Endothelial cell of umbilical vein (primary cell): ENCODE measurements around the gene KL. TPM values are rescaled to one million over a fixed set of nuclear protein-coding genes. Genes with fewer than 3 reads are reported as not detected.

Experiments used
- BruUV-seq: library from RNA; stranded (reverse); fragments of 400-500 nt; replicated peaks from 2 replicates; lab custom pipeline; 2021; lab: Mats Ljungman, UMichigan
- CTCF ChIA-PET: fragments of 300-600, 350-600 bp; sonication (Branson Sonifier 250); formaldehyde crosslinking; loops from one replicate; lab custom pipeline; 2021; ENCODE audit warnings: antibody characterized with exemption, inconsistent platforms; lab: Charles Lee
- POLR2A ChIA-PET: fragments of 300-600, 350-600 bp; sonication (Branson Sonifier 250); formaldehyde crosslinking; loops from one replicate; lab custom pipeline; 2021; ENCODE audit warnings: antibody characterized with exemption, inconsistent platforms; lab: Charles Lee
- DNase-seq: peaks from one replicate; pipeline ENCODE4 v3.0.0-alpha.2; 2011; ENCODE audit warnings: low read depth, low spot score
- FAIRE-seq: peaks from 2 replicates; lab custom pipeline; 2011; peaks lifted over from hg19 to GRCh38; lab: Jason Lieb, UNC
- H2AFZ ChIP-seq: 2 replicates; pipeline ENCODE4 v1.6.0; 2012; ENCODE audit warnings: low read depth, low read length, control low read depth, inconsistent platforms
- H3K27ac ChIP-seq: 2 replicates; pipeline ENCODE4 v1.5.1; 2011; ENCODE audit warnings: low read depth, mild to moderate bottlenecking, control low read depth, low read length, moderate library complexity; ENCODE audit not compliant: insufficient read depth
- H3K27me3 ChIP-seq, 2 experiments: 2 replicates each; pipeline versions ENCODE4 v1.6.0 to v1.6.1; 2011; ENCODE audit warnings: low read length in 2 of 2, mixed read lengths in 1 of 2; ENCODE audit not compliant: control insufficient read depth in 2 of 2, insufficient read depth in 2 of 2
- H3K36me3 ChIP-seq, 2 experiments: 2 replicates in 1 of 2; 3 replicates in 1 of 2; pipeline ENCODE4 v1.5.1; 2011; ENCODE audit warnings: low read length in 2 of 2, mild to moderate bottlenecking in 1 of 2, moderate library complexity in 1 of 2; ENCODE audit not compliant: control insufficient read depth in 2 of 2, insufficient read depth in 2 of 2; ENCODE audit errors: extremely low read depth in 1 of 2
- H3K4me1 ChIP-seq: 3 replicates; pipeline ENCODE4 v1.5.1; 2011; ENCODE audit warnings: mild to moderate bottlenecking, low read length; ENCODE audit not compliant: control insufficient read depth, insufficient read depth; ENCODE audit errors: extremely low read depth
- H3K4me2 ChIP-seq: 2 replicates; pipeline ENCODE4 v1.6.1; 2011; ENCODE audit warnings: low read length, control low read depth, mixed read lengths; ENCODE audit not compliant: insufficient read depth
- H3K4me3 ChIP-seq, 3 experiments: fragments of 200-600 bp in 1 of 3; sonication (generic), shearing (Covaris generic) in 1 of 3; replicated peaks in 1 of 3; 2 replicates each; pipeline ENCODE4 v1.5.1; 2011 to 2016; ENCODE audit warnings: control low read depth in 3 of 3, low read length in 3 of 3, mild to moderate bottlenecking in 2 of 3, inconsistent platforms in 1 of 3, low read depth in 1 of 3, moderate library complexity in 1 of 3; ENCODE audit not compliant: insufficient read depth in 1 of 3
- H3K79me2 ChIP-seq: 2 replicates; pipeline ENCODE4 v1.6.0; 2012; ENCODE audit warnings: low read length, inconsistent platforms; ENCODE audit not compliant: control insufficient read depth, insufficient read depth
- H3K9ac ChIP-seq: replicated peaks from 2 replicates; pipeline ENCODE3; 2011; ENCODE audit warnings: low read length, control low read depth; ENCODE audit not compliant: insufficient read depth; ENCODE audit errors: extremely low read depth
- H3K9me1 ChIP-seq: replicated peaks from 3 replicates; pipeline ENCODE4 v1.6.0; 2011; ENCODE audit warnings: mild to moderate bottlenecking, low read length; ENCODE audit not compliant: control insufficient read depth, insufficient read depth; ENCODE audit errors: extremely low read depth
- H3K9me3 ChIP-seq: replicated peaks from 2 replicates; pipeline ENCODE4 v1.5.1; 2012; ENCODE audit warnings: low read length, inconsistent platforms; ENCODE audit not compliant: control insufficient read depth, insufficient read depth
- H4K20me1 ChIP-seq: replicated peaks from 2 replicates; pipeline ENCODE3; 2011; ENCODE audit warnings: mild to moderate bottlenecking, low read length; ENCODE audit not compliant: control insufficient read depth, insufficient read depth; ENCODE audit errors: extremely low read depth
- EZH2 ChIP-seq: IDR thresholded peaks from 2 replicates; pipeline ENCODE4 v1.6.1; 2012; ENCODE audit warnings: borderline replicate concordance, low read depth, mild to moderate bottlenecking, moderate library complexity, low read length, inconsistent platforms; ENCODE audit not compliant: severe bottlenecking
- FOS ChIP-seq: IDR thresholded peaks from 2 replicates; pipeline ENCODE4 v1.6.1; 2011; ENCODE audit warnings: mild to moderate bottlenecking, low read length, moderate library complexity, borderline replicate concordance; ENCODE audit not compliant: insufficient read depth
- GATA2 ChIP-seq: IDR thresholded peaks from 2 replicates; pipeline ENCODE4 v1.7.0; 2011; ENCODE audit warnings: low read depth, mild to moderate bottlenecking, moderate library complexity, mixed read lengths, low read length; ENCODE audit not compliant: insufficient read length, insufficient read depth
- JUN ChIP-seq: IDR thresholded peaks from 2 replicates; pipeline ENCODE4 v1.6.1; 2011; ENCODE audit warnings: borderline replicate concordance, low read depth; ENCODE audit not compliant: insufficient read length, insufficient read depth
- MYC ChIP-seq: IDR thresholded peaks from one replicate; pipeline ENCODE4 v1.6.1; 2011; ENCODE audit warnings: mild to moderate bottlenecking, low read depth, low read length
- POLR2A ChIP-seq: IDR thresholded peaks from 2 replicates; pipeline ENCODE4 v1.6.1; 2012; ENCODE audit warnings: low read depth, mild to moderate bottlenecking, control low read depth, low read length
- POLR2AphosphoS5 ChIP-seq: IDR thresholded peaks from 2 replicates; pipeline ENCODE4 v1.6.1; 2012; ENCODE audit warnings: low read depth, mild to moderate bottlenecking, control low read depth, low read length, moderate library complexity; ENCODE audit not compliant: insufficient read depth
- dilution Hi-C: fragments of 300-500 bp; cut with MboI; formaldehyde crosslinking; loops from one replicate; pipeline ENCODE4 v1.15.0; 2019; ENCODE audit warnings: low sequenced_read_pairs; ENCODE audit not compliant: extremely low pct_ligation_motif_present
- intact Hi-C: fragments of 100-400 bp; cut with micrococcal nuclease; formaldehyde crosslinking; loops from one replicate; pipeline ENCODE4 v1.10.0; 2022
- polyA plus RNA-seq, 4 experiments: library from polyadenylated mRNA; depleted of rRNA in 3 of 4; stranded (reverse) in 3 of 4; unstranded in 1 of 4; fragments of >200 nt; gene quantifications; 2 replicates each; pipeline versions ENCODE4 v1.2.1 to v1.2.3, GENCODE V29; 2011 to 2012; ENCODE audit warnings: missing spikeins in 1 of 4
- total RNA-seq: library from RNA; stranded (reverse); gene quantifications from 2 replicates; pipeline ENCODE4 v1.2.3, GENCODE V29; 2021
- TF ChIP-seq, protein P1 (sequence below): IDR thresholded peaks from 2 replicates; pipeline ENCODE4 v1.6.1; 2011; ENCODE audit not compliant: insufficient read depth, insufficient read length
- TF ChIP-seq, protein P2 (sequence below), 2 donors: IDR thresholded peaks; 1 replicate in 1 of 2; 2 replicates in 1 of 2; pipeline ENCODE4 v1.5.1; 2011; ENCODE audit warnings: low read length in 2 of 2, mild to moderate bottlenecking in 2 of 2, moderate library complexity in 2 of 2, control low read depth in 1 of 2, inconsistent platforms in 1 of 2, low read depth in 1 of 2; ENCODE audit not compliant: insufficient read depth in 1 of 2; ENCODE audit errors: extremely low read depth in 1 of 2

KL gene
- total and polyA plus RNA-seq, 2 donors (not counting 3 experiments of a cell fraction or from before 2014, with no cell fraction given), result 0.01 to 0.07 TPM

DNA sequence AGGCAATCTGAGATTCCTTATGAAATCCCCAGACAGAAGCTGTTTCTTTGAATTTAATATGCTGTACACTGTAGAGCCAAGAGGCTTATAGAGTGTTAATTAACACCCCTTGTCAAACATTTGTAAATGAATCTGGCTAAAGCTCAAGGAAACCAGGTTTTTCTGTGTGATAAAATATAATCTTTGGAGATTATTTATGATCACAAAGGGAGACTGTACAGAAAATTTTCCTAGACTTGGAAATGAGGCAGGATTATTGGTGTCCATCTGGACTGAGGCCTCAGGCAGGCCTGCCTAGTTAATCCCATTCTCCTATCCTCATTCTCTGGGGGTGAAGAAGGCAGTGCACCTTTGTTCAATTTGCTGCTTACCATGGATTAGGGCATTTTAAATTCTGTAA is 17.8 kb downstream of the KL start:
- intact Hi-C loops (no loop called here), dilution Hi-C loops (no loop called here)
- POLR2A ChIA-PET, result no interaction called here
- no TSS peak for BruUV-seq
- H3K4me1 ChIP-seq, result no peaks in the 10 kb centered on the region
- no peaks in the 10 kb centered on the region for H3K36me3 ChIP-seq
- no peaks in the 10 kb centered on the region for H4K20me1 ChIP-seq
- TF ChIP-seq POLR2A (no peak), FOS (no peak), EZH2 (no peak), JUN (no peak), MYC (no peak), GATA2 (no peak), POLR2AphosphoS5 (no peak)
- TF ChIP-seq, protein P1, sequence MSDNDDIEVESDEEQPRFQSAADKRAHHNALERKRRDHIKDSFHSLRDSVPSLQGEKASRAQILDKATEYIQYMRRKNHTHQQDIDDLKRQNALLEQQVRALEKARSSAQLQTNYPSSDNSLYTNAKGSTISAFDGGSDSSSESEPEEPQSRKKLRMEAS, result no peak
- TF ChIP-seq, protein P2, sequence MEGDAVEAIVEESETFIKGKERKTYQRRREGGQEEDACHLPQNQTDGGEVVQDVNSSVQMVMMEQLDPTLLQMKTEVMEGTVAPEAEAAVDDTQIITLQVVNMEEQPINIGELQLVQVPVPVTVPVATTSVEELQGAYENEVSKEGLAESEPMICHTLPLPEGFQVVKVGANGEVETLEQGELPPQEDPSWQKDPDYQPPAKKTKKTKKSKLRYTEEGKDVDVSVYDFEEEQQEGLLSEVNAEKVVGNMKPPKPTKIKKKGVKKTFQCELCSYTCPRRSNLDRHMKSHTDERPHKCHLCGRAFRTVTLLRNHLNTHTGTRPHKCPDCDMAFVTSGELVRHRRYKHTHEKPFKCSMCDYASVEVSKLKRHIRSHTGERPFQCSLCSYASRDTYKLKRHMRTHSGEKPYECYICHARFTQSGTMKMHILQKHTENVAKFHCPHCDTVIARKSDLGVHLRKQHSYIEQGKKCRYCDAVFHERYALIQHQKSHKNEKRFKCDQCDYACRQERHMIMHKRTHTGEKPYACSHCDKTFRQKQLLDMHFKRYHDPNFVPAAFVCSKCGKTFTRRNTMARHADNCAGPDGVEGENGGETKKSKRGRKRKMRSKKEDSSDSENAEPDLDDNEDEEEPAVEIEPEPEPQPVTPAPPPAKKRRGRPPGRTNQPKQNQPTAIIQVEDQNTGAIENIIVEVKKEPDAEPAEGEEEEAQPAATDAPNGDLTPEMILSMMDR (IDR thresholded peaks at IDR 0.05; ENCODE audit: extremely low read depth in 1 of 2, insufficient read depth in 1 of 2, low read depth in 1 of 2, low read length in 2 of 2), result no peak
- H3K4me2 ChIP-seq, result no peak overlapping the region
- CTCF ChIA-PET, result interaction anchor here (0.9 to 1.2 kb wide), 2 partner anchors 10 to 15 kb away, joined by 3 read pairs; no protein-coding TSS in a partner anchor
- peaks cover 0 to 2% of the 10 kb centered on the region in 2 experiments for H3K27me3 ChIP-seq
- no peak overlapping the region for H2AFZ ChIP-seq
- no peak overlapping the region for H3K9ac ChIP-seq
- no peaks in the 10 kb centered on the region for H3K9me1 ChIP-seq
- no peak overlapping the region for H3K4me3 ChIP-seq
- H3K79me2 ChIP-seq, result no peaks in the 10 kb centered on the region
- no peak overlapping the region for H3K27ac ChIP-seq
- DNase-seq (no peak), FAIRE-seq (no peak)
- H3K9me3 ChIP-seq, result no peaks in the 10 kb centered on the region
